Measurements from ENCODE around the gene ZNF205. TPM values are rescaled to one million over a fixed set of nuclear protein-coding genes. Genes with fewer than 3 reads are reported as not detected.

Gene ZNF205
- total and polyA plus RNA-seq, 9 of the 15 experiments (the other 6 are each of a cell fraction or from before 2014, with no cell fraction given): 2.4 to 11.8 (median 5.1) TPM; not detected in 2

- TF ChIP-seq NBN (IDR thresholded peaks at IDR 0.05; ENCODE audit: low read depth) (no peak), ZNF140 (CRISPR knock-in tag; IDR thresholded peaks at IDR 0.05) (no peak), ZNF668 (CRISPR knock-in tag; IDR thresholded peaks at IDR 0.05) (no peak), ZNF766 (CRISPR knock-in tag; conservative IDR thresholded peaks at IDR 0.05) (peak; percentile 45; the same call in 1 of the 2 replicates), CHD1 (IDR thresholded peaks at IDR 0.05; ENCODE audit: low read length) (no peak), ZFP30 (CRISPR knock-in tag; IDR thresholded peaks at IDR 0.05; ENCODE audit: borderline replicate concordance) (no peak), ZNF707 (CRISPR knock-in tag; conservative IDR thresholded peaks at IDR 0.05) (no peak), MGA (IDR thresholded peaks at IDR 0.05) (no peak), BRCA1 (IDR thresholded peaks at IDR 0.05) (no peak), BRCA1 (CRISPR knock-in tag; IDR thresholded peaks at IDR 0.05) (no peak), MLX (CRISPR knock-in tag; conservative IDR thresholded peaks at IDR 0.05) (no peak), ZNF197 (CRISPR knock-in tag; IDR thresholded peaks at IDR 0.05; ENCODE audit: low read depth) (no peak), CBX8 (IDR thresholded peaks at IDR 0.05; ENCODE audit: borderline replicate concordance, extremely low read depth, low read depth, low read length, poor library complexity, severe bottlenecking) (no peak), KDM5B (IDR thresholded peaks at IDR 0.05; ENCODE audit: insufficient replicate concordance, low read depth, low read length) (peak; percentile 66), NFYB (IDR thresholded peaks at IDR 0.05; ENCODE audit: extremely low read depth, insufficient read length) (no peak)
Measured at GRCh38 chr16:3112058-3112880, at the start of gene ZNF205 (continued).
